A549 (cell line): Measurements from ENCODE around the gene FER1L5.

Source experiments
- GATA3 ChIP-seq: IDR thresholded peaks from 2 replicates; pipeline ENCODE4 v1.6.1; 2012; ENCODE audit warnings: borderline replicate concordance
- HDAC2 ChIP-seq: fragments of 200-600 bp; sonication (generic); IDR thresholded peaks from 2 replicates; pipeline ENCODE4 v1.6.1; 2016
- RAD21 ChIP-seq, 2 experiments: fragments of >200 bp in 1 of 2; sonication (Bioruptor Twin) in 1 of 2; formaldehyde crosslinking in 1 of 2; IDR thresholded peaks in 1 of 2; conservative IDR thresholded peaks in 1 of 2; 2 replicates in 1 of 2; 3 replicates in 1 of 2; pipeline ENCODE4 v1.6.1; 2012 to 2018; ENCODE audit warnings: inconsistent platforms in 1 of 2
- SMC3 ChIP-seq: fragments of >200 bp; sonication (Bioruptor Twin); formaldehyde crosslinking; IDR thresholded peaks from 3 replicates; pipeline ENCODE4 v1.6.1; 2018; ENCODE audit warnings: inconsistent platforms
- TF ChIP-seq, protein P1 (sequence below): fragments of >200 bp; sonication (Bioruptor Twin); formaldehyde crosslinking; IDR thresholded peaks from 3 replicates; pipeline ENCODE4 v1.5.1; 2016

- TF ChIP-seq, protein P1, sequence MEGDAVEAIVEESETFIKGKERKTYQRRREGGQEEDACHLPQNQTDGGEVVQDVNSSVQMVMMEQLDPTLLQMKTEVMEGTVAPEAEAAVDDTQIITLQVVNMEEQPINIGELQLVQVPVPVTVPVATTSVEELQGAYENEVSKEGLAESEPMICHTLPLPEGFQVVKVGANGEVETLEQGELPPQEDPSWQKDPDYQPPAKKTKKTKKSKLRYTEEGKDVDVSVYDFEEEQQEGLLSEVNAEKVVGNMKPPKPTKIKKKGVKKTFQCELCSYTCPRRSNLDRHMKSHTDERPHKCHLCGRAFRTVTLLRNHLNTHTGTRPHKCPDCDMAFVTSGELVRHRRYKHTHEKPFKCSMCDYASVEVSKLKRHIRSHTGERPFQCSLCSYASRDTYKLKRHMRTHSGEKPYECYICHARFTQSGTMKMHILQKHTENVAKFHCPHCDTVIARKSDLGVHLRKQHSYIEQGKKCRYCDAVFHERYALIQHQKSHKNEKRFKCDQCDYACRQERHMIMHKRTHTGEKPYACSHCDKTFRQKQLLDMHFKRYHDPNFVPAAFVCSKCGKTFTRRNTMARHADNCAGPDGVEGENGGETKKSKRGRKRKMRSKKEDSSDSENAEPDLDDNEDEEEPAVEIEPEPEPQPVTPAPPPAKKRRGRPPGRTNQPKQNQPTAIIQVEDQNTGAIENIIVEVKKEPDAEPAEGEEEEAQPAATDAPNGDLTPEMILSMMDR: no peak
- TF ChIP-seq GATA3: no peak
- TF ChIP-seq RAD21 (conservative IDR thresholded peaks at IDR 0.05 in 1 of 2, IDR thresholded peaks at IDR 0.05 in 1 of 2): no peak
- no peak for TF ChIP-seq SMC3
- TF ChIP-seq HDAC2: no peak
These were observed 42.5 kb downstream of the FER1L5 start for GRCh38 chr2:96684883-96685576.
